IMR-90 (cell line): ENCODE measurements around the gene ALAS1. TPM values are rescaled to one million over a fixed set of nuclear protein-coding genes. Genes with fewer than 3 reads are reported as not detected.

Source experiments
- ATAC-seq: fragments of 200-7000 bp; cut with Tn5 transposase; 2 replicates; pipeline ENCODE4 v1.9.1; 2020; ENCODE audit warnings: low read depth, mild to moderate bottlenecking, moderate library complexity
- BruUV-seq: library from RNA; stranded (reverse); fragments of 400-500 nt; replicated peaks from 2 replicates; lab custom pipeline; 2021; lab: Mats Ljungman, UMichigan
- CTCF ChIA-PET: fragments of 300-600 bp; formaldehyde crosslinking; extraction: SDS; loops from one replicate; lab custom pipeline; 2021; ENCODE audit warnings: antibody characterized with exemption; lab: Yijun Ruan, JAX
- POLR2A ChIA-PET: fragments of 300-600 bp; sonication (Branson Sonifier 250); formaldehyde crosslinking; loops from one replicate; lab custom pipeline; 2022; ENCODE audit warnings: antibody characterized with exemption; ENCODE audit not compliant: unreplicated experiment; lab: Charles Lee
- DNase-seq: peaks from one replicate; pipeline ENCODE4 v3.0.0; 2013
- H2AFZ ChIP-seq: replicated peaks from 2 replicates; pipeline ENCODE3; 2013; ENCODE audit warnings: low read length, mild to moderate bottlenecking; ENCODE audit not compliant: poor library complexity
- H2AK5ac ChIP-seq: 2 replicates; pipeline ENCODE4 v1.6.1; 2013; ENCODE audit warnings: low read depth, low read length, inconsistent platforms
- H2AK9ac ChIP-seq: replicated peaks from 2 replicates; pipeline ENCODE3; 2013; ENCODE audit warnings: mild to moderate bottlenecking, low read depth, low read length, moderate library complexity; ENCODE audit not compliant: poor library complexity
- H2BK120ac ChIP-seq: 2 replicates; pipeline ENCODE4 v1.6.1; 2013; ENCODE audit warnings: low read depth, low read length, inconsistent platforms
- H2BK15ac ChIP-seq: 3 replicates; pipeline ENCODE4 v1.6.1; 2013; ENCODE audit warnings: low read depth, low read length, inconsistent platforms
- H2BK20ac ChIP-seq: 2 replicates; pipeline ENCODE4 v1.6.1; 2013; ENCODE audit warnings: low read depth, mild to moderate bottlenecking, inconsistent platforms, low read length, moderate library complexity
- H2BK5ac ChIP-seq: 2 replicates; pipeline ENCODE4 v1.6.1; 2013; ENCODE audit warnings: mild to moderate bottlenecking, low read depth, low read length, inconsistent platforms; ENCODE audit not compliant: poor library complexity, severe bottlenecking
- H3K14ac ChIP-seq: replicated peaks from 2 replicates; pipeline ENCODE4 v1.6.1; 2013; ENCODE audit warnings: low read depth, low read length, inconsistent platforms
- H3K18ac ChIP-seq: 2 replicates; pipeline ENCODE4 v1.6.1; 2013; ENCODE audit warnings: low read depth, low read length, control low read depth
- H3K23ac ChIP-seq: 2 replicates; pipeline ENCODE4 v1.6.1; 2013; ENCODE audit warnings: low read depth, low read length, inconsistent platforms
- H3K27ac ChIP-seq: 2 replicates; pipeline ENCODE4 v1.5.1; 2013; ENCODE audit warnings: mild to moderate bottlenecking, control low read depth, low read length; ENCODE audit not compliant: insufficient read depth
- H3K27me3 ChIP-seq: 2 replicates; pipeline ENCODE4 v1.6.1; 2013; ENCODE audit warnings: low read length; ENCODE audit not compliant: control insufficient read depth, insufficient read depth
- H3K36me3 ChIP-seq: 2 replicates; pipeline ENCODE4 v1.6.1; 2013; ENCODE audit warnings: low read length, mixed read lengths; ENCODE audit not compliant: control insufficient read depth, insufficient read depth
- H3K4ac ChIP-seq: 2 replicates; pipeline ENCODE4 v1.6.1; 2013; ENCODE audit warnings: low read depth, low read length, inconsistent platforms
- H3K4me1 ChIP-seq: 2 replicates; pipeline ENCODE4 v1.6.1; 2013; ENCODE audit warnings: low read length, mixed read lengths; ENCODE audit not compliant: control insufficient read depth, insufficient read depth
- H3K4me2 ChIP-seq: 2 replicates; pipeline ENCODE4 v1.6.1; 2013; ENCODE audit warnings: low read depth, mild to moderate bottlenecking, control low read depth, low read length, moderate library complexity
- H3K4me3 ChIP-seq: 2 replicates; pipeline ENCODE4 v1.5.1; 2013; ENCODE audit warnings: low read depth, mild to moderate bottlenecking, control low read depth, low read length, moderate library complexity; ENCODE audit not compliant: insufficient read depth
- H3K56ac ChIP-seq: 2 replicates; pipeline ENCODE4 v1.6.1; 2013; ENCODE audit warnings: low read length, inconsistent platforms; ENCODE audit not compliant: insufficient read depth; ENCODE audit errors: extremely low read depth
- H3K79me1 ChIP-seq, 2 experiments: 2 replicates each; pipeline ENCODE4 v1.6.1; 2013; ENCODE audit warnings: low read length in 2 of 2, inconsistent platforms in 1 of 2, low read depth in 1 of 2
- H3K9ac ChIP-seq: 2 replicates; pipeline ENCODE4 v1.6.1; 2013; ENCODE audit warnings: low read depth, low read length, control low read depth
- H3K9me1 ChIP-seq: 2 replicates; pipeline ENCODE4 v1.6.1; 2013; ENCODE audit warnings: low read length, inconsistent platforms; ENCODE audit not compliant: insufficient read depth
- H3K9me3 ChIP-seq: 2 replicates; pipeline ENCODE4 v1.6.1; 2013; ENCODE audit warnings: low read length; ENCODE audit not compliant: control insufficient read depth, insufficient read depth
- H4K20me1 ChIP-seq: 2 replicates; pipeline ENCODE4 v1.6.1; 2013; ENCODE audit warnings: low read length, inconsistent platforms; ENCODE audit not compliant: insufficient read depth
- H4K5ac ChIP-seq: 2 replicates; pipeline ENCODE4 v1.6.1; 2013; ENCODE audit warnings: mild to moderate bottlenecking, low read depth, low read length, control low read depth
- H4K8ac ChIP-seq, 2 experiments: 2 replicates each; pipeline ENCODE4 v1.6.1; 2013; ENCODE audit warnings: low read depth in 2 of 2, low read length in 2 of 2, control low read depth in 1 of 2, inconsistent platforms in 1 of 2
- H4K91ac ChIP-seq: 2 replicates; pipeline ENCODE4 v1.6.1; 2013; ENCODE audit warnings: low read depth, low read length, inconsistent platforms; ENCODE audit not compliant: insufficient read depth
- BHLHE40 ChIP-seq: fragments of 150-350 bp; IDR thresholded peaks from 2 replicates; pipeline ENCODE4 v1.6.1; 2016; ENCODE audit warnings: mild to moderate bottlenecking, low read depth, low read length
- CEBPB ChIP-seq: IDR thresholded peaks from 2 replicates; pipeline ENCODE4 v1.6.1; 2012; ENCODE audit warnings: low read depth, low read length, improper control_type of control experiment
- MAFK ChIP-seq: IDR thresholded peaks from 2 replicates; pipeline ENCODE4 v1.6.1; 2012; ENCODE audit warnings: low read depth, low read length, improper control_type of control experiment
- MXI1 ChIP-seq: IDR thresholded peaks from 2 replicates; pipeline ENCODE4 v1.6.1; 2012; ENCODE audit warnings: low read depth, mild to moderate bottlenecking, low read length, moderate library complexity, borderline replicate concordance
- POLR2A ChIP-seq: IDR thresholded peaks from 2 replicates; pipeline ENCODE4 v1.6.1; 2012; ENCODE audit warnings: mild to moderate bottlenecking, low read depth, low read length
- RAD21 ChIP-seq: IDR thresholded peaks from 2 replicates; pipeline ENCODE4 v1.6.1; 2012; ENCODE audit warnings: low read length, improper control_type of control experiment
- RFX5 ChIP-seq: IDR thresholded peaks from 2 replicates; pipeline ENCODE4 v1.8.0; 2012; ENCODE audit warnings: low read depth, mild to moderate bottlenecking, low read length, moderate library complexity
- SMC3 ChIP-seq: fragments of 150-350 bp; IDR thresholded peaks from 2 replicates; pipeline ENCODE4 v1.6.1; 2016; ENCODE audit warnings: low read depth, mild to moderate bottlenecking, antibody characterized with exemption, low read length, moderate library complexity
- USF2 ChIP-seq: fragments of 150-350 bp; IDR thresholded peaks from 2 replicates; pipeline ENCODE4 v1.6.1; 2017; ENCODE audit warnings: mild to moderate bottlenecking, antibody characterized with exemption, low read length, low read depth
- WGBS, 2 experiments: methylation state at CpG; one replicate each; pipeline versions ENCODE4 v1.1.5 to v1.1.7; 2013; ENCODE audit warnings: missing lambda C conversion rate in 2 of 2; ENCODE audit not compliant: insufficient read length in 1 of 2; ENCODE audit errors: extremely low coverage in 2 of 2; 5-methylcytosine and 5-hydroxymethylcytosine counted together
- dilution Hi-C: fragments of 300-500 bp; cut with HindIII; formaldehyde crosslinking; loops from one replicate; pipeline ENCODE4 v1.14.3; 2018; ENCODE audit warnings: low sequenced_read_pairs; ENCODE audit not compliant: unreplicated experiment
- in situ Hi-C: fragments of 300-500 bp; cut with MboI; formaldehyde crosslinking; loops from 3 replicates; pipeline ENCODE4 v1.14.3; 2019; ENCODE audit warnings: low sequenced_read_pairs, inconsistent platforms, mixed read lengths
- intact Hi-C: fragments of 100-400 bp; cut with micrococcal nuclease; formaldehyde crosslinking; loops from 2 replicates; pipeline ENCODE4 v1.10.0; 2022
- polyA plus RNA-seq, 3 experiments: library from polyadenylated mRNA; depleted of rRNA; stranded (reverse); fragments of >200 nt; gene quantifications; 2 replicates each; pipeline ENCODE4 v1.2.3, GENCODE V29; 2012; ENCODE audit warnings: low replicate concordance in 1 of 3
- total RNA-seq: library from RNA; depleted of rRNA; stranded (reverse); fragments of >200 nt; gene quantifications from 2 replicates; pipeline ENCODE4 v1.2.3, GENCODE V29; 2012
- TF ChIP-seq, protein P1 (sequence below): conservative IDR thresholded peaks from 2 replicates; pipeline ENCODE4 v1.5.1; 2012; ENCODE audit warnings: mild to moderate bottlenecking, low read depth, low read length, improper control_type of control experiment

ALAS1 gene
- total and polyA plus RNA-seq, 2 of the 4 experiments (the other 2 are of a cell fraction): 32.8 to 47.2 TPM

GRCh38 chr3:52236424-52236886, 38.5 kb downstream of the ALAS1 start:
- Histone ChIP-seq H3K4me2 (no peak overlapping the region; the same call in 1 of the 2 replicates), H3K27me3 (no peaks in the 10 kb centered on the region), H3K4me1 (peaks cover 25% of the 10 kb centered on the region), H3K4ac (peak overlapping the region; percentile 100), H2AK9ac (peak overlapping the region; percentile 100), H3K14ac (peak overlapping the region; percentile 91; the same call in 1 of the 2 replicates), H3K9me3 (no peaks in the 10 kb centered on the region), H2BK120ac (0 out of 2 replicates have a peak overlapping the region, but pooled peaks have one; percentile 81), H4K8ac (no peak overlapping the region), H2BK15ac (no peak overlapping the region), H3K4me3 (no peak overlapping the region), H4K5ac (no peak overlapping the region), H3K27ac (peak overlapping the region; percentile 20; the same call in 1 of the 2 replicates), H4K91ac (peak overlapping the region; percentile 16; the same call in 1 of the 2 replicates), H2BK20ac (no peak overlapping the region), H3K9me1 (peaks cover 28% of the 10 kb centered on the region), H3K56ac (no peak overlapping the region), H2AFZ (no peak overlapping the region), H3K79me1 (peaks cover 18 to 82% of the 10 kb centered on the region in 2 experiments), H3K18ac (no peak overlapping the region), H2AK5ac (peak overlapping the region; percentile 100), H3K9ac (no peak overlapping the region), H3K36me3 (peaks cover 29% of the 10 kb centered on the region; the same call in 1 of the 2 replicates), H4K20me1 (peaks cover 45% of the 10 kb centered on the region), H3K23ac (peak overlapping the region; percentile 31; the same call in 1 of the 2 replicates), H2BK5ac (no peak overlapping the region)
- ATAC-seq (no peak), DNase-seq (no peak)
- ChIA-PET POLR2A (interaction anchor here (1.1 kb wide), 1 partner anchor 16 kb away, joined by 4 read pairs; no protein-coding TSS in a partner anchor), CTCF (interaction anchor here (1.0 to 2.0 kb wide), 2 partner anchors 11 to 16 kb away, joined by 4 to 8 read pairs; partner anchors contain the start of gene TLR9)
- TF ChIP-seq BHLHE40: no peak
- TF ChIP-seq, protein P1, sequence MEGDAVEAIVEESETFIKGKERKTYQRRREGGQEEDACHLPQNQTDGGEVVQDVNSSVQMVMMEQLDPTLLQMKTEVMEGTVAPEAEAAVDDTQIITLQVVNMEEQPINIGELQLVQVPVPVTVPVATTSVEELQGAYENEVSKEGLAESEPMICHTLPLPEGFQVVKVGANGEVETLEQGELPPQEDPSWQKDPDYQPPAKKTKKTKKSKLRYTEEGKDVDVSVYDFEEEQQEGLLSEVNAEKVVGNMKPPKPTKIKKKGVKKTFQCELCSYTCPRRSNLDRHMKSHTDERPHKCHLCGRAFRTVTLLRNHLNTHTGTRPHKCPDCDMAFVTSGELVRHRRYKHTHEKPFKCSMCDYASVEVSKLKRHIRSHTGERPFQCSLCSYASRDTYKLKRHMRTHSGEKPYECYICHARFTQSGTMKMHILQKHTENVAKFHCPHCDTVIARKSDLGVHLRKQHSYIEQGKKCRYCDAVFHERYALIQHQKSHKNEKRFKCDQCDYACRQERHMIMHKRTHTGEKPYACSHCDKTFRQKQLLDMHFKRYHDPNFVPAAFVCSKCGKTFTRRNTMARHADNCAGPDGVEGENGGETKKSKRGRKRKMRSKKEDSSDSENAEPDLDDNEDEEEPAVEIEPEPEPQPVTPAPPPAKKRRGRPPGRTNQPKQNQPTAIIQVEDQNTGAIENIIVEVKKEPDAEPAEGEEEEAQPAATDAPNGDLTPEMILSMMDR: no peak
- no peak for TF ChIP-seq RAD21
- no peak for TF ChIP-seq MXI1
- TF ChIP-seq SMC3: no peak
- TF ChIP-seq MAFK: no peak
- TF ChIP-seq POLR2A: no peak
- TF ChIP-seq USF2: no peak
- TF ChIP-seq CEBPB: no peak
- no peak for TF ChIP-seq RFX5
- dilution Hi-C loops (no loop called here), in situ Hi-C loops (no loop called here), intact Hi-C loops (loop anchor here (5.0 kb wide), 1 partner anchor 41 kb away; the partner anchor contains the start of gene WDR82)
- WGBS, 2 experiments: 77% methylated on average over 5 of the region's 5 CpGs; no CpG with 5 or more reads in 1 of the 2 experiments
- BruUV-seq: no TSS peak
